NB4 (cell line): ENCODE measurements around the gene CCDC142.

Experiments
- CTCF ChIP-seq: IDR thresholded peaks from one replicate; pipeline ENCODE4 v1.5.1; 2012; ENCODE audit warnings: low read depth, low read length
- MYC ChIP-seq: IDR thresholded peaks from 2 replicates; pipeline ENCODE4 v1.6.1; 2011; ENCODE audit warnings: low read depth, low read length
- POLR2A ChIP-seq: IDR thresholded peaks from 2 replicates; pipeline ENCODE4 v1.6.1; 2011; ENCODE audit warnings: mild to moderate bottlenecking; ENCODE audit not compliant: insufficient read length; ENCODE audit errors: extremely low read depth
- TF ChIP-seq, protein P1 (sequence below): IDR thresholded peaks from 2 replicates; pipeline ENCODE4 v1.6.1; 2011; ENCODE audit warnings: low read depth, low read length

DNA sequence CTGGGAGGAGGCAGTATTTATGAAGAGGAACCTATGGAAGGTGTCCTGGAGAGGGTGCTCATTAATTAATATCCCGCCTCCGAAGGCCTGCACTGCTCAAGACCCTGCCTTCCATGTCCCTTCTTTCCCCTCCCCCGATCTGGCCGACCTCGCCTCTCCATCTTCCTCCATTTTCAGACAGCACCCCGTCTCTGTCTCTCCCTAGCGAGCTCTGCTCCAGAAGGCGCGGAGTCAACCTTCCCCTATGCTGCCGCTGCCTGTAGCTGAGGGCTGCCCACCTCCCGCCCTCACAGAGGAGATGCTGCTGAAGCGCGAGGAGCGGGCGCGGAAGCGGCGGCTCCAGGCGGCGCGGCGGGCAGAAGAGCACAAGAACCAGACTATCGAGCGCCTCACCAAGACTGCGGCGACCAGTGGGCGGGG is 25.7 kb downstream of the CCDC142 start:
- TF ChIP-seq CTCF (no peak), POLR2A (no peak), MYC (peak; percentile 34; the same call in 1 of the 2 replicates)
- TF ChIP-seq, protein P1, sequence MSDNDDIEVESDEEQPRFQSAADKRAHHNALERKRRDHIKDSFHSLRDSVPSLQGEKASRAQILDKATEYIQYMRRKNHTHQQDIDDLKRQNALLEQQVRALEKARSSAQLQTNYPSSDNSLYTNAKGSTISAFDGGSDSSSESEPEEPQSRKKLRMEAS, result no peak
